GM12878 (cell line): ENCODE results near the gene DCLRE1B. TPM values are rescaled to one million over a fixed set of nuclear protein-coding genes. Genes with fewer than 3 reads are reported as not detected.

Experiments
- ATAC-seq: fragments of 200-7000 bp; cut with Tn5 transposase; 3 replicates; pipeline ENCODE4 v1.9.1; 2020; ENCODE audit warnings: mild to moderate bottlenecking, moderate library complexity
- BruUV-seq: library from RNA; stranded (reverse); fragments of 400-500 nt; replicated peaks from 2 replicates; lab custom pipeline; 2021; lab: Mats Ljungman, UMichigan
- CTCF ChIA-PET: fragments of 300-600 bp; sonication (Branson Sonifier 250); formaldehyde crosslinking; extraction: SDS; loops from one replicate; lab custom pipeline; 2021; ENCODE audit warnings: inconsistent platforms; lab: Yijun Ruan, JAX
- POLR2A ChIA-PET: fragments of 350-600 bp; formaldehyde crosslinking; extraction: SDS; loops from one replicate; lab custom pipeline; 2021; ENCODE audit warnings: inconsistent platforms; lab: Charles Lee
- RAD21 ChIA-PET: fragments of 300-600 bp; sonication (Branson Sonifier 250); formaldehyde crosslinking; loops from one replicate; lab custom pipeline; 2023; ENCODE audit warnings: antibody characterized with exemption; ENCODE audit not compliant: unreplicated experiment; lab: Charles Lee
- SMC1A ChIA-PET: fragments of 300-600 bp; sonication (Branson Sonifier 250); formaldehyde crosslinking; loops from one replicate; lab custom pipeline; 2023; ENCODE audit not compliant: unreplicated experiment, uncharacterized antibody; lab: Charles Lee
- DNase-seq: peaks from one replicate; pipeline ENCODE4 v3.0.0-alpha.2; 2011; ENCODE audit warnings: low read depth, low spot score
- FAIRE-seq: peaks from 3 replicates; lab custom pipeline; 2011; peaks lifted over from hg19 to GRCh38; lab: Jason Lieb, UNC
- H2AFZ ChIP-seq: 2 replicates; pipeline ENCODE4 v1.6.0; 2011; ENCODE audit warnings: low read depth, low read length, control low read depth; ENCODE audit not compliant: control insufficient read depth
- H3K27ac ChIP-seq: 2 replicates; pipeline ENCODE4 v1.5.1; 2011; ENCODE audit warnings: control low read depth; ENCODE audit not compliant: control insufficient read depth, insufficient read depth
- H3K27me3 ChIP-seq, 2 experiments: replicated peaks in 1 of 2; 2 replicates each; pipeline versions ENCODE4 v1.6.0 to v1.6.1; 2011; ENCODE audit warnings: low read length in 1 of 2; ENCODE audit not compliant: control insufficient read depth in 2 of 2, insufficient read depth in 2 of 2
- H3K36me3 ChIP-seq, 2 experiments: 2 replicates each; pipeline ENCODE4 v1.5.1; 2011; ENCODE audit warnings: low read length in 1 of 2; ENCODE audit not compliant: control insufficient read depth in 2 of 2, insufficient read depth in 2 of 2
- H3K4me1 ChIP-seq: 2 replicates; pipeline ENCODE4 v1.6.1; 2011; ENCODE audit warnings: mild to moderate bottlenecking, low read length, moderate library complexity, mixed read lengths; ENCODE audit not compliant: control insufficient read depth, insufficient read depth
- H3K4me2 ChIP-seq: 2 replicates; pipeline ENCODE4 v1.6.0; 2011; ENCODE audit warnings: control low read depth; ENCODE audit not compliant: control insufficient read depth, insufficient read depth
- H3K4me3 ChIP-seq: fragments of 200-600 bp; sonication (generic); 2 replicates; pipeline ENCODE4 v1.5.1; 2016
- H3K79me2 ChIP-seq: 2 replicates; pipeline ENCODE4 v1.6.0; 2011; ENCODE audit warnings: low read length; ENCODE audit not compliant: control insufficient read depth, insufficient read depth
- H3K9ac ChIP-seq: 2 replicates; pipeline ENCODE4 v1.8.0; 2011; ENCODE audit warnings: low read length, control low read depth, mixed read lengths; ENCODE audit not compliant: control insufficient read depth, insufficient read depth
- H3K9me3 ChIP-seq: replicated peaks from 3 replicates; pipeline ENCODE4 v1.5.1; 2011; ENCODE audit warnings: mild to moderate bottlenecking, low read length; ENCODE audit not compliant: control insufficient read depth, insufficient read depth
- H4K20me1 ChIP-seq: 2 replicates; pipeline ENCODE4 v1.6.0; 2011; ENCODE audit not compliant: control insufficient read depth, insufficient read depth
- ATF3 ChIP-seq: IDR thresholded peaks from 2 replicates; pipeline ENCODE4 v1.6.1; 2011; ENCODE audit warnings: low read depth, mild to moderate bottlenecking, low read length, moderate library complexity, borderline replicate concordance; ENCODE audit errors: extremely low read depth
- CREB1 ChIP-seq: IDR thresholded peaks from 2 replicates; pipeline ENCODE4 v1.6.1; 2012; ENCODE audit warnings: low read depth, mild to moderate bottlenecking, inconsistent platforms
- DPF2 ChIP-seq: fragments of 450-650 bp; IDR thresholded peaks from 2 replicates; pipeline ENCODE4 v1.6.1; 2017; ENCODE audit warnings: mild to moderate bottlenecking
- GABPA ChIP-seq: IDR thresholded peaks from 2 replicates; pipeline ENCODE4 v1.6.1; 2014; ENCODE audit warnings: antibody characterized with exemption, low read depth, mild to moderate bottlenecking, inconsistent platforms
- IRF3 ChIP-seq: fragments of 450-650 bp; IDR thresholded peaks from 2 replicates; pipeline ENCODE4 v1.6.1; 2014; ENCODE audit warnings: mild to moderate bottlenecking
- LARP7 ChIP-seq: fragments of 450-650 bp; IDR thresholded peaks from 2 replicates; pipeline ENCODE4 v1.6.1; 2017; ENCODE audit warnings: mild to moderate bottlenecking
- MAX ChIP-seq: IDR thresholded peaks from 2 replicates; pipeline ENCODE4 v1.6.1; 2012; ENCODE audit warnings: low read depth, low read length, improper control_type of control experiment
- MEF2A ChIP-seq: IDR thresholded peaks from 2 replicates; pipeline ENCODE4 v1.6.1; 2011; ENCODE audit warnings: low read depth, mild to moderate bottlenecking, low read length, moderate library complexity; ENCODE audit not compliant: insufficient read depth
- MTA3 ChIP-seq: IDR thresholded peaks from 2 replicates; pipeline ENCODE4 v1.6.1; 2012; ENCODE audit warnings: low read length, inconsistent platforms, borderline replicate concordance
- PAX5 ChIP-seq: IDR thresholded peaks from 2 replicates; pipeline ENCODE4 v1.6.1; 2011; ENCODE audit warnings: low read depth, low read length, borderline replicate concordance
- SKIL ChIP-seq: fragments of 450-650 bp; IDR thresholded peaks from 2 replicates; pipeline ENCODE4 v1.6.1; 2017; ENCODE audit warnings: mild to moderate bottlenecking, low read depth, inconsistent platforms; ENCODE audit not compliant: poor library complexity, severe bottlenecking
- SPI1 ChIP-seq: IDR thresholded peaks from 2 replicates; pipeline ENCODE4 v1.6.1; 2011; ENCODE audit warnings: low read depth, mild to moderate bottlenecking, low read length, moderate library complexity, borderline replicate concordance; ENCODE audit not compliant: insufficient read depth
- WGBS: methylation state at CpG from one replicate; pipeline ENCODE4 v1.1.6; 2016; ENCODE audit warnings: low lambda C conversion rate; ENCODE audit not compliant: insufficient replicate concordance, insufficient coverage; ENCODE audit errors: missing lambda C conversion rate; 5-methylcytosine and 5-hydroxymethylcytosine counted together
- in situ Hi-C: fragments of 300-500 bp; cut with MboI; formaldehyde crosslinking; loops from 9 replicates; pipeline ENCODE4 v1.14.3; 2018; ENCODE audit warnings: mixed read lengths
- intact Hi-C: fragments of 100-400 bp; cut with micrococcal nuclease; formaldehyde crosslinking; loops from one replicate; pipeline ENCODE4 v1.14.2; 2022; ENCODE audit not compliant: unreplicated experiment
- polyA plus RNA-seq, 11 experiments: library from polyadenylated mRNA; depleted of rRNA in 4 of 11; unstranded in 6 of 11; stranded (reverse) in 5 of 11; fragments of >200 nt; fragmentation: Nextera tagmentation in 4 of 11; fragmentation: Illumina TruSeq in 1 of 11; extraction: Ambion mirVana in 4 of 11; extraction: Trizol in 1 of 11; gene quantifications; 1 replicate in 1 of 11; 2 replicates in 10 of 11; pipeline versions ENCODE4 v1.2.1 to v1.2.3, GENCODE V29; 2011 to 2016; ENCODE audit warnings: inconsistent platforms in 2 of 11, missing spikeins in 2 of 11, low read depth in 1 of 11
- total RNA-seq, 4 experiments: library from RNA; depleted of rRNA in 3 of 4; stranded (reverse); fragments of >200 nt in 3 of 4; fragmentation: Illumina TruSeq in 1 of 4; extraction: Trizol in 1 of 4; gene quantifications; 2 replicates each; pipeline versions ENCODE4 v1.2.1 to v1.2.3, GENCODE V29; 2013 to 2021
- TF ChIP-seq, protein P1 (sequence below): IDR thresholded peaks from 2 replicates; pipeline ENCODE4 v1.6.1; 2012; ENCODE audit warnings: low read length, inconsistent platforms

Gene DCLRE1B
- total and polyA plus RNA-seq, 10 of the 15 experiments (the other 5 are each of a cell fraction or from before 2014, with no cell fraction given), result 5.4 to 18.3 (median 13.4) TPM

DNA sequence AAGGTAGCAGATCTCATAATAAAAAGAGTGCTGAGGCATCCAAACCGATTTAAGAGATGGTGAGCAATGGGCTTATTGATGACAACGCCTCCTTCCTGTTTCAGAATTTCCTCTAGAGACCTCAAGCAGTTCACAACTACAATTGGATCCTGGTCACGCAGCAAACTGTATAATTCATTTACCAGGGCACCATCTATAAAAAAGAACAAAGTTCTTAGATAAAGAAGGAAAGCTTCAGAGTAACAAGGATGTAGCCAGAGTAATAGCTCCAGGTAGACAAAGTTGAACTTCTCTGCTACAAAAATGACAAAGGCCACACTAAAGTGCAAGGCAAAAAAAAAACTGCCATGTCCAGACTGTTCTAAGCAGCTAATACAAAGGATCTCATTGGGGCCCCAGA lies 3.9 kb upstream of the DCLRE1B start (continued):
- TF ChIP-seq GABPA (no peak), IRF3 (no peak), PAX5 (no peak), LARP7 (no peak), MEF2A (no peak), MAX (no peak)
- TF ChIP-seq, protein P1, sequence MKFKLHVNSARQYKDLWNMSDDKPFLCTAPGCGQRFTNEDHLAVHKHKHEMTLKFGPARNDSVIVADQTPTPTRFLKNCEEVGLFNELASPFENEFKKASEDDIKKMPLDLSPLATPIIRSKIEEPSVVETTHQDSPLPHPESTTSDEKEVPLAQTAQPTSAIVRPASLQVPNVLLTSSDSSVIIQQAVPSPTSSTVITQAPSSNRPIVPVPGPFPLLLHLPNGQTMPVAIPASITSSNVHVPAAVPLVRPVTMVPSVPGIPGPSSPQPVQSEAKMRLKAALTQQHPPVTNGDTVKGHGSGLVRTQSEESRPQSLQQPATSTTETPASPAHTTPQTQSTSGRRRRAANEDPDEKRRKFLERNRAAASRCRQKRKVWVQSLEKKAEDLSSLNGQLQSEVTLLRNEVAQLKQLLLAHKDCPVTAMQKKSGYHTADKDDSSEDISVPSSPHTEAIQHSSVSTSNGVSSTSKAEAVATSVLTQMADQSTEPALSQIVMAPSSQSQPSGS, result no peak

DNA sequence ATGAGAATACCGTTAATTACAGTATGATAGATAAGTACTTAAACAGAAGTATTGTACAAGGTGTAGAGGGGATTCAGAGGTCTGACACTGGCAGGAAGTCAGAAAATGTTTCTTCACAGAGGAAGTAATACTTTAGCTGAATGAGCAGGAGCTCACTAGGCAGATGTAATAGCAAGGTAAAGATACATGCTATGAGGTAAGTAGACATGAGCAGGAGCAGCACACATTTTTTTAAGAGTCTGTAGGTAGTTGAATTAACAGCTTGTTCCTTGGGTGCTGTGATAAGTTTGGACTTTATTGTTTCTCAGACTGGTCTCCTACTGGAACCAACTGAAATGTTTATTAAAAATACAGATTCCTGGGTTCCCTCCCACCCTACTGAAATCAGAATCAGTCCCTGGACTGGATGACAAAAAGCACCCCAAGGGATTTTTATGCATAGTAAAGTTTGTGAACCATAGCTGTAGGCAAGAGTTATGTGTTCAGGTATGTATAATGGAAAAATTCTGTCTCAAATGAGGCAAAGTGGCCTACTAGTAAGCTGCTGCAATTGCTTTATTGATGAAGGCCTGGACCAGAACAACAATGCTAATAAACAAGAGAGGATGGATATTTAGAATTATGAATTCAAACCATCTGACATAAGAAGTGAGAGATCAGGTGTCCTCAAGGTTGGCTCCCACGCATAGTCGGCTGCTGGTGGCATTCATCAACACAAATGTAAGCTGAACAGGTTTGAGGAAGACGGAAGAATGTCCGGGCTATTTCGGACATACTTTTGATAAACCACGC lies 1.4 kb upstream of the DCLRE1B start:
- peak; percentile 52 for FAIRE-seq
- peaks cover 38% of the 10 kb centered on the region for H3K79me2 ChIP-seq
- no peak; the same call in 1 of the 2 replicates for TF ChIP-seq MTA3
- 0 out of 2 replicates have a peak, but pooled peaks have one; percentile 29 for TF ChIP-seq CREB1
- peak; percentile 21; the same call in 1 of the 2 replicates for TF ChIP-seq GABPA
- TF ChIP-seq SKIL, result peak; percentile 36
- TF ChIP-seq IRF3, result no peak
- TF ChIP-seq SPI1, result peak; percentile 35; the same call in 1 of the 2 replicates
- TF ChIP-seq ATF3, result peak; percentile 43; the same call in 1 of the 2 replicates
- TF ChIP-seq DPF2, result no peak

More for the DNA sequence above, 1.4 kb upstream of the DCLRE1B start:
- Histone ChIP-seq H3K27me3 (no peaks in the 10 kb centered on the region), H3K4me3 (peak overlapping the region; percentile 88), H3K9ac (peak overlapping the region; percentile 85), H3K4me2 (peak overlapping the region; percentile 96), H2AFZ (peak overlapping the region; percentile 91), H3K9me3 (no peaks in the 10 kb centered on the region), H3K4me1 (peaks cover 3% of the 10 kb centered on the region), H4K20me1 (no peaks in the 10 kb centered on the region), H3K36me3 (peaks cover 1 to 13% of the 10 kb centered on the region in 2 experiments; a peak in 2 of 4 replicates), H3K27ac (peak overlapping the region; percentile 88)
- WGBS, result 2% methylated on average over 7 of the region's 7 CpGs
- BruUV-seq, result no TSS peak
- ChIA-PET POLR2A (interaction anchor here (0.6 to 5.8 kb wide), 23 partner anchors 8 to 1280 kb away, joined by 3 to 68 read pairs (median 3); partner anchors contain the start of genes BCL2L15, HIPK1, PHTF1 and RSBN1), RAD21 (interaction anchor here (0.8 to 4.0 kb wide), 20 partner anchors 14 to 1188 kb away, joined by 3 to 110 read pairs (median 5); partner anchors contain the start of genes BCL2L15, HIPK1, PHTF1 and RSBN1), CTCF (interaction anchor here (0.6 to 7.7 kb wide), 20 partner anchors 11 to 92 kb away, joined by 3 to 79 read pairs (median 5); partner anchors contain the start of genes HIPK1, OLFML3 and RSBN1), SMC1A (interaction anchor here (0.6 to 7.9 kb wide), 34 partner anchors 8 to 772 kb away, joined by 3 to 205 read pairs (median 5); partner anchors contain the start of genes BCL2L15, HIPK1 and PHTF1)
- intact Hi-C loops, result loop anchor here (2.0 to 10.0 kb wide), 2 partner anchors 45 to 149 kb away; partner anchors contain the start of gene PHTF1
- DNase-seq (peak; percentile 31), ATAC-seq (no peak)
- in situ Hi-C loops, result loop anchor here (5.0 kb wide), 1 partner anchor 66 kb away; no protein-coding TSS in a partner anchor
